Esophagus (tissue), 2 donors: ENCODE results near the gene EIF3F. TPM values are rescaled to one million over a fixed set of nuclear protein-coding genes. Genes with fewer than 3 reads are reported as not detected.

Source experiments
- H3K27ac ChIP-seq, 2 donors: one replicate each; pipeline ENCODE4 v1.5.1; 2013; ENCODE audit warnings: low read depth in 2 of 2, mild to moderate bottlenecking in 2 of 2, inconsistent platforms in 1 of 2, low read length in 1 of 2, moderate library complexity in 1 of 2
- H3K27me3 ChIP-seq, 2 donors: one replicate each; pipeline ENCODE4 v1.6.1; 2013; ENCODE audit warnings: low read length in 2 of 2, control low read depth in 1 of 2, mild to moderate bottlenecking in 1 of 2; ENCODE audit not compliant: insufficient read depth in 2 of 2, control insufficient read depth in 1 of 2
- H3K36me3 ChIP-seq, 2 donors: one replicate each; pipeline ENCODE4 v1.6.1; 2013; ENCODE audit warnings: low read length in 1 of 2; ENCODE audit not compliant: control insufficient read depth in 2 of 2, insufficient read depth in 2 of 2
- H3K4me1 ChIP-seq, 2 donors: one replicate each; pipeline ENCODE4 v1.6.1; 2013; ENCODE audit warnings: low read length in 1 of 2; ENCODE audit not compliant: control insufficient read depth in 2 of 2, insufficient read depth in 2 of 2
- H3K4me3 ChIP-seq, 2 donors: one replicate each; pipeline ENCODE4 v1.5.1; 2013; ENCODE audit warnings: low read length in 2 of 2, mild to moderate bottlenecking in 2 of 2, low read depth in 1 of 2, moderate library complexity in 1 of 2
- H3K9me3 ChIP-seq, 2 donors: one replicate each; pipeline ENCODE4 v1.6.1; 2013; ENCODE audit warnings: mild to moderate bottlenecking in 2 of 2, low read depth in 1 of 2, low read length in 1 of 2, moderate library complexity in 1 of 2; ENCODE audit not compliant: control insufficient read depth in 2 of 2, insufficient read depth in 1 of 2
- WGBS, 2 donors: extraction: QIAGEN DNeasy Blood & Tissue Kit; methylation state at CpG; one replicate each; pipeline ENCODE4 v1.1.7; 2013; 5-methylcytosine and 5-hydroxymethylcytosine counted together
- polyA plus RNA-seq, 2 donors: library from polyadenylated mRNA; stranded (reverse); fragments of 200-250 nt; gene quantifications; one replicate each; pipeline ENCODE4 v1.2.3, GENCODE V29; 2013
- donor health status: healthy with polysubstance abuse.
- donor health status: Bipolar disorder and iron deficiency.

EIF3F gene
- polyA plus RNA-seq, 2 donors, result 80.4 to 406 TPM

DNA sequence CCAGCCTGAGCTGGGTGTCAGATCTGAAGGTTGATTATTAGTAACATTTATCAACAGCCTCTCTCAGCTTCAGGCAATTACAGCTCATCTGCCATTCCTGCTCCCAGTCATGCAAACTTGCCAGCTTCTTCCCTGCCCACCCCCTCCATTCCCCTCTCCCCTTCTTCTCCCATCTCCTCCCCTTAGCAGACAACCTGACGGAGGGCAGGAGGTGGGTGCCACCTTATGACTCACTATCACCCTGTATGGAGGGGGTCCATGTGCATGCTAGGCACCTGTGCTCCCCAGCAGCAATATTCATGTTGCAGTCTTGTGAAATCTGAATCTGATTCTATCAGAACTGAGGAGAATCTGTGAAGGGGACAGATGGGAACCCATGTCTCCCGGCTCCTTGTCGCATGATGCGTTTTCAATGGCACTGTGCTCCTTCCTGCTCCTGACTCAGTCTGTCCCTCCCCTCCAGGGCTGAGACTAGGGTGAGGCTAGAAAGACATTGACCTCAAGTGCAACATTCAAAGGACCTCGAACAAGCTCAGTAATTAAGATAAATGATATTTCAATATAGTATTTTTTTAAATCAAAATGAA is 47.6 kb downstream of the EIF3F start:
- H3K27ac ChIP-seq, result no peak overlapping the region
- WGBS, 2 donors, result 43 to 61% methylated on average over 5 of the region's 5 CpGs

GRCh38 chr11:8035200-8035855 is 48.2 kb downstream of the EIF3F start:
- Histone ChIP-seq H3K4me1 (peaks cover 0 to 5% of the 10 kb centered on the region in 2 donors), H3K27ac (no peak overlapping the region), H3K36me3 (no peaks in the 10 kb centered on the region), H3K9me3 (no peaks in the 10 kb centered on the region), H3K27me3 (no peaks in the 10 kb centered on the region), H3K4me3 (no peak overlapping the region)
- 34 to 65% methylated on average over 11 of the region's 11 CpGs for WGBS, 2 donors

More for the DNA sequence above, 47.6 kb downstream of the EIF3F start:
- Histone ChIP-seq H3K27me3 (no peaks in the 10 kb centered on the region), H3K36me3 (no peaks in the 10 kb centered on the region), H3K4me3 (no peak overlapping the region), H3K4me1 (peaks cover 0 to 5% of the 10 kb centered on the region in 2 donors), H3K9me3 (no peaks in the 10 kb centered on the region)

- Histone ChIP-seq H3K9me3 (no peaks in the 10 kb centered on the region), H3K4me1 (peaks cover 0 to 5% of the 10 kb centered on the region in 2 donors), H3K27me3 (no peaks in the 10 kb centered on the region), H3K27ac (no peak overlapping the region), H3K36me3 (no peaks in the 10 kb centered on the region), H3K4me3 (no peak overlapping the region)
- 76 to 78% methylated on average over 5 of the region's 5 CpGs for WGBS, 2 donors
Measured at GRCh38 chr11:8036002-8036802, 49.1 kb downstream of the EIF3F start.

DNA sequence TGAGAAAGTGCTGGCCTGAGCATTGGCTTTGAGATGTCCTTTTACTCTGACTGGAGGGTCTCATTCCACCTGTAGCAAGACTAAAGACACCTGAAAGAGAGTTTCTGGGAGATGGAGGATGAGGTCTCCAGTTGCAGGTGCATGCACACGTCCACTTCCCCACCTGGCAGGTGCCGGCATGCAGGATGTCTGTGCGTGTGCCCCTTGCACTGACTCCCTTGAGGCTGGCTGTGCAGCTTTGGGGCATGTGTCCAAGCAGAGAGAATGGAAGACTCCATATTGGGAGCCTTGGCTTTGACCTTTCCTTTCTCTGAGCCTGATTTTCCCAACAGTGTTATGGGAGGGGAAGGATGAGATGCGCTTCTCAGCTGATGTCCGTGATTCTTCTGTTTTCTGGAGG is 49.8 kb downstream of the EIF3F start:
- no peaks in the 10 kb centered on the region for H3K36me3 ChIP-seq
- H3K4me1 ChIP-seq, result peaks cover 0 to 5% of the 10 kb centered on the region in 2 donors
- H3K9me3 ChIP-seq, result no peaks in the 10 kb centered on the region
- 88 to 89% methylated on average over 5 of the region's 5 CpGs for WGBS, 2 donors
- H3K4me3 ChIP-seq, result no peak overlapping the region
- H3K27ac ChIP-seq, result no peak overlapping the region
- no peaks in the 10 kb centered on the region for H3K27me3 ChIP-seq

DNA sequence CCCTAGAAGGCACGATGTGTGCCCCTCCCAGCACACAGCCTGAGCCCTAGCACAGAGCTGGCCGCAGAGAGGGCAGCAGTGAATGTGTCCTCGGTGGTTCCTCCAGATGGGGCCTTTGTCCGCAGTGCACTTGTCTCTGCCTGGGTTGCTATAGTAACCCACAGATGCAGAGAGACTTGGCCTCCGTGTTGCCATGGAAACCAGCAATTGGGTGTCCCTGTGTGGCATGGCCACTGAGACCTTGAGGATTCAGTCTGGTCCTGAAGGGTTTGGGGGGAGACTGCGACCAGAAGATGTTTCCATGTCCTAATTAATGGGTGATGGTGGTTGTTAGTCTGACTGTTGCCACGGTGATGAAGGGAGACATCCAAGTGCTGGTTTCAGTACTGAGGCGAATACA is 51.3 kb downstream of the EIF3F start:
- peaks cover 0 to 5% of the 10 kb centered on the region in 2 donors for H3K4me1 ChIP-seq
- H3K27me3 ChIP-seq, result no peaks in the 10 kb centered on the region
- H3K27ac ChIP-seq, result no peak overlapping the region
- WGBS, 2 donors, result 74 to 83% methylated on average over 8 of the region's 8 CpGs
- H3K36me3 ChIP-seq, result no peaks in the 10 kb centered on the region
- H3K9me3 ChIP-seq, result no peaks in the 10 kb centered on the region
- no peak overlapping the region for H3K4me3 ChIP-seq

- Histone ChIP-seq H3K27me3 (no peaks in the 10 kb centered on the region), H3K4me3 (no peak overlapping the region), H3K9me3 (no peaks in the 10 kb centered on the region), H3K4me1 (peaks cover 0 to 5% of the 10 kb centered on the region in 2 donors), H3K36me3 (no peaks in the 10 kb centered on the region), H3K27ac (no peak overlapping the region)
- 85 to 86% methylated on average over 12 of the region's 12 CpGs for WGBS, 2 donors
Measured at GRCh38 chr11:8038811-8039529, 51.8 kb downstream of the EIF3F start.

DNA sequence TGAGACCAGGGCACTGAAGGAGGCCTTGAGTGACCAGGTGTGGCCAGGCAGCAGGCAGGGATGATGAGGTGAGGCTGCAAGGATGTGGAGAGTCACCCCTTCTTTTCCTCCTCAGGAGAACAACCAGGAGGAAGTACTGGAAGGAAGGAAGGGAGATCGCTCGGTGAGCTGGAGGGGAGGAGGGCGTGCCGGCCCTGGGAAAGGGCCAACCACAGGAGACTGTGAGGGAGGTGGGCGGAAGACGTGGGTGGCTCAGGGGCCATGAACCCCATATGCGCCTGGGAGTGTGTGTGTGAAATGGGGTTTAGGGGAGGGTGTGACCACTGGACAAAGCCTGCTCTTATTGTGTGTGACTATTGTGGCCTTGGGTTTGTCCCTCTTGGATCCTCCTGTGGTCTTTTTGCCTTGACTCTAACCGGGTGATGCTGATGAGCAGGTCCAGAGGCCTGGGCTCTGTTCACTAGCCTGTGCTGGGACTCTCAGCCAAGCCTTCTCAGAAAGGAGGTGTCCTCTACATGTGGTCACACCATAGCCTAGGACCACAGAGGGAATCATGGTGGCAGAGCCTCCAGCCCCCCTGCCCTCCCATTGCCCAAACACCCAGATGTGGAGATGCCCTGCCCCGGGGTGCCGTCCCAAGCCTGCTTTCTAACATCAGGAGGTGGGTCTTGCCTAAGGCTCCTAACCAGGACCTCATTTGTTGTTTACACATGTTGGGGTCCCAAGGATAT is 52.6 kb downstream of the EIF3F start:
- peaks cover 0 to 4% of the 10 kb centered on the region in 2 donors for H3K4me1 ChIP-seq
- no peak overlapping the region for H3K4me3 ChIP-seq
- no peaks in the 10 kb centered on the region for H3K36me3 ChIP-seq
- 88 to 92% methylated on average over 10 of the region's 10 CpGs for WGBS, 2 donors
- H3K9me3 ChIP-seq, result no peaks in the 10 kb centered on the region
- H3K27me3 ChIP-seq, result no peaks in the 10 kb centered on the region
- no peak overlapping the region for H3K27ac ChIP-seq

DNA sequence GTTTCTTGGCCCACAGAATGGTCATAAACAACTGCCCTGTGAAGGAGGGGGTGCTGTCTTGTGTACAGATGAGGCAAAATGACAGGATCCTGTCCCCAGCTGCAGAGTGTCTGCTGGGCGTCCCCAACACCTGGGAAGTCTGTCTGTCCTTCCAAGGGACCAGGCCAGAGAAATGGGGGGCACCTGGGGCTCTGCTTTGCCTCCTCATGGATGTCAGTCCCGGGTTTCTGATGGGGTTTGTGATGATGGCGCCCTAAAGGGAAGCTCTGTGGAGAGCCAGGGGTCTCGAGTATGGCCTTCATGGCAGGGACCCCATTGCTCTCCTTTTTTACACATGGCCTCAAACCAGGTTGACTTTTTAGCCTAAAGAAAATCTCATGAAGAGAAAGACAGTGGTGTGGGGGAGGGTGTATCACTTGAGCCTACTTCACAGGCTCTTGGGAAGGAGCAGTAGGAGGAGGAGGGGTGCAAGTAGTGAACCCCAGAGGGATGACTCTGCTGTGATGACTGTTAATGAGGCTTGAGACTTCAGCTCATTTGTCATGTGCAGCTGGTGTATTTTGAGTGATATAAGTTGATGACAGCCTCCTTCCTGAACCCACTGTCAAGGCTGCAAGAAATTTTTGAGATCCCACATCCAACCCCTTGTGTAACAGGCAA is 53.3 kb downstream of the EIF3F start:
- Histone ChIP-seq H3K4me1 (peaks cover 0 to 2% of the 10 kb centered on the region in 2 donors), H3K4me3 (no peak overlapping the region), H3K27ac (no peak overlapping the region), H3K27me3 (no peaks in the 10 kb centered on the region), H3K9me3 (no peaks in the 10 kb centered on the region), H3K36me3 (no peaks in the 10 kb centered on the region)
- WGBS, 2 donors, result 78 to 94% methylated on average over 4 of the region's 4 CpGs
